OCI-LY1 (cell line): ENCODE data around the gene PTPRR.

ENCODE experiments used
- H2AFZ ChIP-seq: fragments of 200-600 bp; sonication (generic), shearing (Covaris generic); 2 replicates; pipeline ENCODE4 v1.6.0; 2014; ENCODE audit warnings: antibody characterized with exemption, mild to moderate bottlenecking, low read length
- H3F3A ChIP-seq: fragments of 200-600 bp; sonication (generic), shearing (Covaris generic); 2 replicates; pipeline ENCODE4 v1.6.0; 2014; ENCODE audit warnings: mild to moderate bottlenecking, antibody characterized with exemption, low read length, moderate library complexity; ENCODE audit not compliant: insufficient read depth
- H3K27ac ChIP-seq: fragments of 200-600 bp; sonication (generic); 2 replicates; pipeline ENCODE4 v1.5.1; 2014; ENCODE audit warnings: low read length, mixed run types, mild to moderate bottlenecking, low read depth; ENCODE audit not compliant: poor library complexity, severe bottlenecking
- H3K27me3 ChIP-seq: fragments of 200-600 bp; sonication (generic); 2 replicates; pipeline ENCODE4 v1.6.0; 2014; ENCODE audit warnings: antibody characterized with exemption, mild to moderate bottlenecking, low read length, moderate library complexity; ENCODE audit not compliant: insufficient read depth
- H3K36me3 ChIP-seq: fragments of 200-600 bp; sonication (generic); 2 replicates; pipeline ENCODE4 v1.6.1; 2014; ENCODE audit warnings: mild to moderate bottlenecking, antibody characterized with exemption, low read length, moderate library complexity, mixed read lengths; ENCODE audit not compliant: insufficient read depth
- H3K4me1 ChIP-seq: fragments of 200-600 bp; sonication (generic); 2 replicates; pipeline ENCODE4 v1.5.1; 2014; ENCODE audit warnings: mild to moderate bottlenecking, low read length, moderate library complexity; ENCODE audit not compliant: insufficient read depth, severe bottlenecking
- H3K4me2 ChIP-seq: fragments of 200-600 bp; sonication (generic), shearing (Covaris generic); 2 replicates; pipeline ENCODE4 v1.6.1; 2014; ENCODE audit warnings: low read length
- H3K4me3 ChIP-seq: fragments of 200-600 bp; sonication (generic); 2 replicates; pipeline ENCODE4 v1.5.1; 2014; ENCODE audit warnings: low read length, low read depth, mild to moderate bottlenecking, mixed read lengths; ENCODE audit not compliant: poor library complexity, severe bottlenecking
- H3K79me2 ChIP-seq: fragments of 200-600 bp; shearing (Covaris generic); 2 replicates; pipeline ENCODE4 v1.6.1; 2016; ENCODE audit warnings: mixed run types, low read length, mixed read lengths; ENCODE audit not compliant: insufficient read depth
- H3K9ac ChIP-seq: fragments of 200-600 bp; sonication (generic), shearing (Covaris generic); 2 replicates; pipeline ENCODE4 v1.6.1; 2014; ENCODE audit warnings: mild to moderate bottlenecking, low read length, mixed read lengths
- H3K9me2 ChIP-seq: fragments of 200-600 bp; sonication (generic), shearing (Covaris generic); 2 replicates; pipeline ENCODE4 v1.6.1; 2014; ENCODE audit warnings: low read depth, mild to moderate bottlenecking, low read length, mixed read lengths
- H3K9me3 ChIP-seq: fragments of 200-600 bp; shearing (Covaris generic); 2 replicates; pipeline ENCODE4 v1.6.1; 2014; ENCODE audit warnings: low read length, mixed read lengths
- H4K20me1 ChIP-seq: fragments of 200-600 bp; sonication (generic), shearing (Covaris generic); 2 replicates; pipeline ENCODE4 v1.6.0; 2016; ENCODE audit warnings: mild to moderate bottlenecking, low read length; ENCODE audit not compliant: insufficient read depth
- EZH2 ChIP-seq: fragments of 200-600 bp; sonication (generic), shearing (Covaris generic); IDR thresholded peaks from 2 replicates; pipeline ENCODE4 v1.8.0; 2017; ENCODE audit warnings: borderline replicate concordance, mixed run types, mild to moderate bottlenecking, antibody characterized with exemption, low read length, moderate library complexity, mixed read lengths
- TF ChIP-seq, protein P1 (sequence below): fragments of 200-600 bp; sonication (generic), shearing (Covaris generic); IDR thresholded peaks from 2 replicates; pipeline ENCODE4 v1.5.1; 2017; ENCODE audit warnings: mild to moderate bottlenecking, antibody characterized with exemption, low read length, moderate library complexity, mixed read lengths

Gene PTPRR

DNA sequence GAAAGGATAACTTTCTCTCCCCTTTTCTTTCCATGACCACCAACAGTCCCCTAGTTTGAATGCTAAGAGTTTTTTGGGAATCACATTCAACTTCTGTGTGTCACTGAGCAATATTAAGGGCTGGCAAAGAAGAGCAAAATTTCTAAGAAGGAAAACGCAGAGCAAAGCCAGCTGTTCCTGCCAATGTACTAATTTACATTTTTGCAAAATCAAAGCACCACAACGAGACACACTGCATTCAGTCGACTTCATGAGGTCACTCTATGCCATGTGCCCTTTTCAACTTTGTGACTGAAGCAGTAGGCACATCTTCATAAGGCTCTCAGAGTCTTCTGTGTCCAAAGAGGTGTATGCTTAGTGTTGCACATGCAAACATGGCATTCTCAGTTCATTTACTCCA lies 66.4 kb downstream of the PTPRR start:
- Histone ChIP-seq H3K9me3 (no peaks in the 10 kb centered on the region), H4K20me1 (no peaks in the 10 kb centered on the region), H3F3A (no peaks in the 10 kb centered on the region), H3K4me3 (no peak overlapping the region), H3K9me2 (no peaks in the 10 kb centered on the region), H2AFZ (no peak overlapping the region), H3K36me3 (no peaks in the 10 kb centered on the region), H3K9ac (no peak overlapping the region), H3K79me2 (no peaks in the 10 kb centered on the region), H3K27ac (no peak overlapping the region), H3K4me2 (no peak overlapping the region), H3K4me1 (no peaks in the 10 kb centered on the region), H3K27me3 (no peaks in the 10 kb centered on the region)
- TF ChIP-seq, protein P1, sequence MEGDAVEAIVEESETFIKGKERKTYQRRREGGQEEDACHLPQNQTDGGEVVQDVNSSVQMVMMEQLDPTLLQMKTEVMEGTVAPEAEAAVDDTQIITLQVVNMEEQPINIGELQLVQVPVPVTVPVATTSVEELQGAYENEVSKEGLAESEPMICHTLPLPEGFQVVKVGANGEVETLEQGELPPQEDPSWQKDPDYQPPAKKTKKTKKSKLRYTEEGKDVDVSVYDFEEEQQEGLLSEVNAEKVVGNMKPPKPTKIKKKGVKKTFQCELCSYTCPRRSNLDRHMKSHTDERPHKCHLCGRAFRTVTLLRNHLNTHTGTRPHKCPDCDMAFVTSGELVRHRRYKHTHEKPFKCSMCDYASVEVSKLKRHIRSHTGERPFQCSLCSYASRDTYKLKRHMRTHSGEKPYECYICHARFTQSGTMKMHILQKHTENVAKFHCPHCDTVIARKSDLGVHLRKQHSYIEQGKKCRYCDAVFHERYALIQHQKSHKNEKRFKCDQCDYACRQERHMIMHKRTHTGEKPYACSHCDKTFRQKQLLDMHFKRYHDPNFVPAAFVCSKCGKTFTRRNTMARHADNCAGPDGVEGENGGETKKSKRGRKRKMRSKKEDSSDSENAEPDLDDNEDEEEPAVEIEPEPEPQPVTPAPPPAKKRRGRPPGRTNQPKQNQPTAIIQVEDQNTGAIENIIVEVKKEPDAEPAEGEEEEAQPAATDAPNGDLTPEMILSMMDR = no peak
- TF ChIP-seq EZH2 = no peak

DNA sequence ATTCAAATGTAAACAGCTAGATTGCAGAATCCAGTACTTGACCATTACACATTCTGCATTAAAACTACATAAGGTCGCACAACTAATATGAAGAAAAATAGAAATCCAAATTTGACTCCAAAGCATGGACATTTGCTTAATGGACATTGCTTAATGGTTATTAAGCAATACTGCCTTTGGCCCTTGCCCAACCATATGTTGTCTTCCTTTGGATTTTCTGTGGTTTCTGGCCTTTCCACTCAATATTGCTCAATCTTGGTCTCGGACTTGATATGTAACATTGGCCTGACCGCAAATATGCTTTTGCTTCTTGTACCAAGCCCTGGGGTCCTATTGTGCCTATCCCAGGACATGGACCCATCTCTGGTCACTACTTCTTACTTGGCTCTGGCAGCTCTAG lies 67.2 kb downstream of the PTPRR start:
- no peak overlapping the region for H3K9ac ChIP-seq
- H3K79me2 ChIP-seq = no peaks in the 10 kb centered on the region
- H4K20me1 ChIP-seq = no peaks in the 10 kb centered on the region
- no peaks in the 10 kb centered on the region for H3K4me1 ChIP-seq
- no peak overlapping the region for H3K27ac ChIP-seq
- no peaks in the 10 kb centered on the region for H3K27me3 ChIP-seq
- H3K36me3 ChIP-seq = no peaks in the 10 kb centered on the region
- H3F3A ChIP-seq = no peaks in the 10 kb centered on the region
- TF ChIP-seq EZH2 = no peak
- TF ChIP-seq, protein P1 = no peak
- no peak overlapping the region for H3K4me2 ChIP-seq
- no peak overlapping the region for H2AFZ ChIP-seq
- no peaks in the 10 kb centered on the region for H3K9me3 ChIP-seq
- no peak overlapping the region for H3K4me3 ChIP-seq
- H3K9me2 ChIP-seq = no peaks in the 10 kb centered on the region

- H3F3A ChIP-seq = no peaks in the 10 kb centered on the region
- no peaks in the 10 kb centered on the region for H4K20me1 ChIP-seq
- H3K27ac ChIP-seq = no peak overlapping the region
- no peaks in the 10 kb centered on the region for H3K9me2 ChIP-seq
- no peaks in the 10 kb centered on the region for H3K27me3 ChIP-seq
- no peak overlapping the region for H3K4me2 ChIP-seq
- H3K9me3 ChIP-seq = no peaks in the 10 kb centered on the region
- H3K9ac ChIP-seq = no peak overlapping the region
- H2AFZ ChIP-seq = no peak overlapping the region
- no peaks in the 10 kb centered on the region for H3K4me1 ChIP-seq
- H3K36me3 ChIP-seq = no peaks in the 10 kb centered on the region
- TF ChIP-seq, protein P1 = no peak
- no peak for TF ChIP-seq EZH2
- no peak overlapping the region for H3K4me3 ChIP-seq
- no peaks in the 10 kb centered on the region for H3K79me2 ChIP-seq
Observed at GRCh38 chr12:70852416-70853150, 68.0 kb downstream of the PTPRR start.
